Liver (tissue), 9 donors: ENCODE results near the gene UGT1A8. TPM values are rescaled to one million over a fixed set of nuclear protein-coding genes. Genes with fewer than 3 reads are reported as not detected.

ENCODE experiments used
- DNase-seq: peaks from one replicate; pipeline ENCODE4 v3.0.0-alpha.2; 2017; ENCODE audit warnings: low spot score
- H3K27ac ChIP-seq, 2 donors: one replicate each; pipeline ENCODE4 v1.7.0; 2013; ENCODE audit warnings: inconsistent platforms in 2 of 2, low read length in 2 of 2, control low read depth in 1 of 2, low read depth in 1 of 2, mild to moderate bottlenecking in 1 of 2
- H3K27me3 ChIP-seq, 4 donors: one replicate each; pipeline versions ENCODE4 v1.6.1 to v1.7.0; 2013; ENCODE audit warnings: low read length in 3 of 4, inconsistent platforms in 1 of 4, mild to moderate bottlenecking in 1 of 4, moderate library complexity in 1 of 4; ENCODE audit not compliant: control insufficient read depth in 4 of 4, insufficient read depth in 4 of 4
- H3K36me3 ChIP-seq, 4 donors: one replicate each; pipeline versions ENCODE4 v1.6.1 to v1.7.0; 2013; ENCODE audit warnings: low read length in 3 of 4, mild to moderate bottlenecking in 3 of 4, low read depth in 1 of 4, moderate library complexity in 1 of 4; ENCODE audit not compliant: control insufficient read depth in 4 of 4, insufficient read depth in 3 of 4
- H3K4me1 ChIP-seq, 4 donors: one replicate each; pipeline versions ENCODE4 v1.6.1 to v1.7.0; 2013; ENCODE audit warnings: low read length in 3 of 4, mild to moderate bottlenecking in 3 of 4, moderate library complexity in 1 of 4; ENCODE audit not compliant: control insufficient read depth in 4 of 4, insufficient read depth in 4 of 4
- H3K4me3 ChIP-seq, 3 donors: one replicate each; pipeline versions ENCODE4 v1.6.1 to v1.7.0; 2013; ENCODE audit warnings: low read length in 3 of 3, control low read depth in 1 of 3, low read depth in 1 of 3, mild to moderate bottlenecking in 1 of 3
- H3K9ac ChIP-seq, 2 donors: one replicate each; pipeline ENCODE4 v1.7.0; 2013; ENCODE audit warnings: low read length in 2 of 2, mild to moderate bottlenecking in 2 of 2, moderate library complexity in 2 of 2, control low read depth in 1 of 2, low read depth in 1 of 2
- H3K9me3 ChIP-seq, 4 donors: one replicate each; pipeline versions ENCODE4 v1.6.1 to v1.7.0; 2013; ENCODE audit warnings: low read length in 3 of 4; ENCODE audit not compliant: control insufficient read depth in 4 of 4
- EGR1 ChIP-seq, 2 donors: IDR thresholded peaks; 2 replicates each; pipeline ENCODE4 v1.6.1; 2016 to 2018; ENCODE audit warnings: antibody characterized with exemption in 2 of 2, low read depth in 2 of 2
- FOXA1 ChIP-seq: IDR thresholded peaks from 2 replicates; pipeline ENCODE4 v1.6.1; 2016; ENCODE audit warnings: antibody characterized with exemption
- FOXA2 ChIP-seq: IDR thresholded peaks from 2 replicates; pipeline ENCODE4 v1.6.1; 2016; ENCODE audit warnings: antibody characterized with exemption
- GABPA ChIP-seq, 2 donors: IDR thresholded peaks in 1 of 2; conservative IDR thresholded peaks in 1 of 2; 2 replicates each; pipeline ENCODE4 v1.6.1; 2016; ENCODE audit warnings: antibody characterized with exemption in 2 of 2, mild to moderate bottlenecking in 1 of 2, moderate library complexity in 1 of 2
- HNF4A ChIP-seq, 2 donors: conservative IDR thresholded peaks; 2 replicates each; pipeline ENCODE4 v1.6.1; 2016; ENCODE audit warnings: antibody characterized with exemption in 2 of 2, mild to moderate bottlenecking in 2 of 2
- HNF4G ChIP-seq: IDR thresholded peaks from 2 replicates; pipeline ENCODE4 v1.6.1; 2016; ENCODE audit warnings: antibody characterized with exemption
- NR2F2 ChIP-seq: IDR thresholded peaks from 2 replicates; pipeline ENCODE4 v1.6.1; 2016; ENCODE audit warnings: antibody characterized with exemption
- RAD21 ChIP-seq, 2 donors: IDR thresholded peaks; 2 replicates each; pipeline ENCODE4 v1.6.1; 2016; ENCODE audit warnings: antibody characterized with exemption in 2 of 2, mild to moderate bottlenecking in 2 of 2
- REST ChIP-seq: IDR thresholded peaks from 2 replicates; pipeline ENCODE4 v1.6.1; 2016; ENCODE audit warnings: antibody characterized with exemption, mild to moderate bottlenecking
- RXRA ChIP-seq, 2 donors: IDR thresholded peaks; 2 replicates each; pipeline ENCODE4 v1.6.1; 2017 to 2018; ENCODE audit warnings: antibody characterized with exemption in 2 of 2, mild to moderate bottlenecking in 1 of 2
- SP1 ChIP-seq: IDR thresholded peaks from 2 replicates; pipeline ENCODE4 v1.6.1; 2018; ENCODE audit warnings: antibody characterized with exemption, mild to moderate bottlenecking
- TAF1 ChIP-seq: conservative IDR thresholded peaks from 2 replicates; pipeline ENCODE4 v1.6.1; 2016; ENCODE audit warnings: antibody characterized with exemption, mild to moderate bottlenecking
- YY1 ChIP-seq: IDR thresholded peaks from 2 replicates; pipeline ENCODE4 v1.6.1; 2016; ENCODE audit warnings: antibody characterized with exemption, mild to moderate bottlenecking
- WGBS: extraction: QIAGEN DNeasy Blood & Tissue Kit; methylation state at CpG from one replicate; pipeline ENCODE4 v1.1.7; 2013; 5-methylcytosine and 5-hydroxymethylcytosine counted together
- polyA plus RNA-seq, 2 donors: library from polyadenylated mRNA; stranded (reverse) in 1 of 2; unstranded in 1 of 2; fragments of 200-250 nt in 1 of 2; fragments of >200 nt in 1 of 2; fragmentation: Nextera tagmentation in 1 of 2; extraction: Ambion mirVana in 1 of 2; gene quantifications; one replicate each; pipeline versions ENCODE4 v1.2.1 to v1.2.3, GENCODE V29; 2013 to 2015
- total RNA-seq, 2 donors: library from RNA; depleted of rRNA; stranded (reverse); fragments of >200 nt; gene quantifications; one replicate each; pipeline ENCODE4 v1.2.3, GENCODE V29; 2014
- TF ChIP-seq, protein P1 (sequence below): fragments of 150-350 bp; IDR thresholded peaks from 2 replicates; pipeline ENCODE4 v1.5.1; 2017; ENCODE audit warnings: improper control_type of control experiment, low read depth, low read length; ENCODE audit not compliant: missing input control
- TF ChIP-seq, protein P2 (sequence below): IDR thresholded peaks from 2 replicates; pipeline ENCODE4 v1.6.1; 2016; ENCODE audit warnings: antibody characterized with exemption
- TF ChIP-seq, protein P3 (sequence below): IDR thresholded peaks from 2 replicates; pipeline ENCODE4 v1.6.1; 2016; ENCODE audit warnings: antibody characterized with exemption
- donor health status: healthy.
- donor health status: healthy.
- donor health status: healthy.
- donor health status: healthy.
- donor health status: healthy.

The UGT1A8 gene
- total and polyA plus RNA-seq, 4 donors = 0.17 to 0.51 (median 0.48) TPM; not detected in 1

DNA sequence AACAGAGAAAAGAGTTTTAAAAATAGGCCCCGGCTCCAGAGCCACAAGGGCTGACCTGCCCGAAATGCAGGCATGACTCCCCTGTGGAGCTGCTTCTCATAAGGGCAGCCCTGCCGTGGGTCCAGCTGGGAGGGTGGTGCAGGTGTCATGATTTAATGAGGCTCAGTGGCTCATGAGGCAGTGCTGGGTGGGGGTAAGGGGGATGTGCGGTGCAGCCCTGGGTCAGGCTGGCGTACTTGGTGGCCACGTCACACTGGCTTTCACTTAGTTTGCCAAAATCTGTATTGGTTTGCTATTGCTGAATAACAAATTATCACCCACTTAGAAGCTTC, 203.3 kb downstream of the UGT1A8 start:
- no peak overlapping the region for H3K4me3 ChIP-seq
- H3K4me1 ChIP-seq = peaks cover 6 to 38% (median 24%) of the 10 kb centered on the region in 4 donors
- no peaks in the 10 kb centered on the region for H3K27me3 ChIP-seq
- no peaks in the 10 kb centered on the region for H3K36me3 ChIP-seq
- H3K9me3 ChIP-seq = no peaks in the 10 kb centered on the region
- 95% methylated on average over 6 of the region's 6 CpGs for WGBS
- DNase-seq = no peak
- TF ChIP-seq REST (no peak), HNF4A (conservative IDR thresholded peaks at IDR 0.05) (no peak), YY1 (no peak), FOXA2 (no peak), RXRA (IDR thresholded peaks at IDR 0.05) (no peak), EGR1 (IDR thresholded peaks at IDR 0.05; ENCODE audit: low read depth in 2 of 2) (no peak), FOXA1 (no peak), SP1 (no peak), GABPA (IDR thresholded peaks at IDR 0.05 in 1 of 2, conservative IDR thresholded peaks at IDR 0.05 in 1 of 2) (no peak), TAF1 (no peak), NR2F2 (no peak)
- H3K27ac ChIP-seq = no peak overlapping the region
- H3K9ac ChIP-seq = no peak overlapping the region

GRCh38 chr2:233821196-233821595, 203.8 kb downstream of the UGT1A8 start:
- peak overlapping the region in 1 of 2 donors; percentile 88 for H3K27ac ChIP-seq
- no peak overlapping the region for H3K4me3 ChIP-seq
- no peaks in the 10 kb centered on the region for H3K36me3 ChIP-seq
- WGBS = 92% methylated on average over 3 of the region's 3 CpGs
- no peaks in the 10 kb centered on the region for H3K27me3 ChIP-seq
- no peak for DNase-seq
- peaks cover 6 to 38% (median 24%) of the 10 kb centered on the region in 4 donors for H3K4me1 ChIP-seq
- TF ChIP-seq REST (no peak), FOXA1 (no peak)
- H3K9ac ChIP-seq = no peak overlapping the region
- no peaks in the 10 kb centered on the region for H3K9me3 ChIP-seq

- Histone ChIP-seq H3K9me3 (no peaks in the 10 kb centered on the region), H3K9ac (no peak overlapping the region), H3K27me3 (no peaks in the 10 kb centered on the region), H3K4me3 (no peak overlapping the region), H3K36me3 (no peaks in the 10 kb centered on the region), H3K4me1 (peaks cover 6 to 38% (median 24%) of the 10 kb centered on the region in 4 donors), H3K27ac (peak overlapping the region; percentile 87 to 88)
- 88% methylated on average over 8 of the region's 8 CpGs for WGBS
- TF ChIP-seq RXRA (IDR thresholded peaks at IDR 0.05) (no peak), GABPA (IDR thresholded peaks at IDR 0.05 in 1 of 2, conservative IDR thresholded peaks at IDR 0.05 in 1 of 2) (no peak), RAD21 (IDR thresholded peaks at IDR 0.05) (no peak), HNF4G (no peak), EGR1 (IDR thresholded peaks at IDR 0.05; ENCODE audit: low read depth in 2 of 2) (no peak), TAF1 (no peak), FOXA1 (no peak)
- TF ChIP-seq, protein P1, sequence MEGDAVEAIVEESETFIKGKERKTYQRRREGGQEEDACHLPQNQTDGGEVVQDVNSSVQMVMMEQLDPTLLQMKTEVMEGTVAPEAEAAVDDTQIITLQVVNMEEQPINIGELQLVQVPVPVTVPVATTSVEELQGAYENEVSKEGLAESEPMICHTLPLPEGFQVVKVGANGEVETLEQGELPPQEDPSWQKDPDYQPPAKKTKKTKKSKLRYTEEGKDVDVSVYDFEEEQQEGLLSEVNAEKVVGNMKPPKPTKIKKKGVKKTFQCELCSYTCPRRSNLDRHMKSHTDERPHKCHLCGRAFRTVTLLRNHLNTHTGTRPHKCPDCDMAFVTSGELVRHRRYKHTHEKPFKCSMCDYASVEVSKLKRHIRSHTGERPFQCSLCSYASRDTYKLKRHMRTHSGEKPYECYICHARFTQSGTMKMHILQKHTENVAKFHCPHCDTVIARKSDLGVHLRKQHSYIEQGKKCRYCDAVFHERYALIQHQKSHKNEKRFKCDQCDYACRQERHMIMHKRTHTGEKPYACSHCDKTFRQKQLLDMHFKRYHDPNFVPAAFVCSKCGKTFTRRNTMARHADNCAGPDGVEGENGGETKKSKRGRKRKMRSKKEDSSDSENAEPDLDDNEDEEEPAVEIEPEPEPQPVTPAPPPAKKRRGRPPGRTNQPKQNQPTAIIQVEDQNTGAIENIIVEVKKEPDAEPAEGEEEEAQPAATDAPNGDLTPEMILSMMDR = no peak
- TF ChIP-seq, protein P2, sequence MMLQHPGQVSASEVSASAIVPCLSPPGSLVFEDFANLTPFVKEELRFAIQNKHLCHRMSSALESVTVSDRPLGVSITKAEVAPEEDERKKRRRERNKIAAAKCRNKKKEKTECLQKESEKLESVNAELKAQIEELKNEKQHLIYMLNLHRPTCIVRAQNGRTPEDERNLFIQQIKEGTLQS = no peak
- TF ChIP-seq, protein P3, sequence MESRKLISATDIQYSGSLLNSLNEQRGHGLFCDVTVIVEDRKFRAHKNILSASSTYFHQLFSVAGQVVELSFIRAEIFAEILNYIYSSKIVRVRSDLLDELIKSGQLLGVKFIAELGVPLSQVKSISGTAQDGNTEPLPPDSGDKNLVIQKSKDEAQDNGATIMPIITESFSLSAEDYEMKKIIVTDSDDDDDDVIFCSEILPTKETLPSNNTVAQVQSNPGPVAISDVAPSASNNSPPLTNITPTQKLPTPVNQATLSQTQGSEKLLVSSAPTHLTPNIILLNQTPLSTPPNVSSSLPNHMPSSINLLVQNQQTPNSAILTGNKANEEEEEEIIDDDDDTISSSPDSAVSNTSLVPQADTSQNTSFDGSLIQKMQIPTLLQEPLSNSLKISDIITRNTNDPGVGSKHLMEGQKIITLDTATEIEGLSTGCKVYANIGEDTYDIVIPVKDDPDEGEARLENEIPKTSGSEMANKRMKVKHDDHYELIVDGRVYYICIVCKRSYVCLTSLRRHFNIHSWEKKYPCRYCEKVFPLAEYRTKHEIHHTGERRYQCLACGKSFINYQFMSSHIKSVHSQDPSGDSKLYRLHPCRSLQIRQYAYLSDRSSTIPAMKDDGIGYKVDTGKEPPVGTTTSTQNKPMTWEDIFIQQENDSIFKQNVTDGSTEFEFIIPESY = no peak
- DNase-seq = no peak
Measured at GRCh38 chr2:233821709-233822100, 204.3 kb downstream of the UGT1A8 start.
